Limb (tissue), 2 donors: Measurements from ENCODE around the gene PCYT2.
"Not testable (repeated sequence)": the region's sequence is repeated elsewhere in the genome, so short reads cannot be mapped to it uniquely, and the experiment has no call there.

Experiments
- DNase-seq, 2 donors: peaks; one replicate each; pipeline ENCODE4 v3.0.0-alpha.2; 2016; ENCODE audit errors: extremely low spot score in 2 of 2

The PCYT2 gene

DNA sequence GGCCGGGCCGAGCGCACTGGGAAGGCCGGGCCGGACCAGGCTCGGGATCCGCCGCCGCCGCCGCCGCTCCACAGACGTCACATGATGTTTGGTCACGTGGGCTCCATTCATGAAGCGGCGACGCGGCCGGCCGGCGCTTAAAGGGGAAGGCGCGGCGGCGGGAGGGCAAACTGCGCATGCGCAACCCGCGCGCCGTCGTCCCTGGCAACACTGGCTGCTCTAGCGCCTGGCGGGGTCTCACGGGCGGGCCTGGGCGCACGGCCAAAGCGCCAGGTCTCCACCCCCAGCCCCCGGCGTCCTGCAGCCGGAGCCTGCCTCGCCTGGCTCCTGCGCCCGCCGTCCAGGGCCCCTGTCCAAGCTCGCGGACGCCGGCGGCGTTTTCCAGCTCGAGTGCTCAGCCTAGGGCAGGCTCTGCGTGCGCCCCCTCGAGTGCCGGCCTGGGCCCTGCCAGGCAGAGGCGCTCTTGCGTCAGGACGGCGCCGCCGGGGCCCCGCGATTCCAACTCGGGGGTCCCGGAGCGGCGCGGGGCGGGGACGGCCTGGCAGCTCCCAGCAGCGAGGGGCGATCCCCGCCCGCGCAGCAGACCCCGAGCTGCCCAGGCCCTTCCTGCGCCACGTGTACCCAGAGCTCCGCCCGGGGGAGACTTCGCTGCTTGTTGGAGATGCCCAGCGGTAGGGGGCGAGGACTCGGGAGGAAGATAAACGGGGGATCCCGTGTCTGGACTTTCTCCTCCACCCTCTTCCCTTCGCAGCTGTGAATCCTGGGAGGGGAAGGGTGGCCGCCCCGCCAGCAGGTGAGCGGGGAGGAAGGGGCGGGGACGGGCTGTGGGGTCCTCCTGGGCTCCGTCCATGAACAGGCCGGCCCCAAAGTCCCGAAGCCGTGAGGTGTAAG is 16.7 kb upstream of the PCYT2 start, which contains the start of gene MAFG:
MAFG (minus strand) TSS at position 83 of the 891 bp plus-strand sequence. CDS start 4,550 bp downstream, outside the sequence.
- DNase-seq, result peak; percentile 95 to 98

DNA sequence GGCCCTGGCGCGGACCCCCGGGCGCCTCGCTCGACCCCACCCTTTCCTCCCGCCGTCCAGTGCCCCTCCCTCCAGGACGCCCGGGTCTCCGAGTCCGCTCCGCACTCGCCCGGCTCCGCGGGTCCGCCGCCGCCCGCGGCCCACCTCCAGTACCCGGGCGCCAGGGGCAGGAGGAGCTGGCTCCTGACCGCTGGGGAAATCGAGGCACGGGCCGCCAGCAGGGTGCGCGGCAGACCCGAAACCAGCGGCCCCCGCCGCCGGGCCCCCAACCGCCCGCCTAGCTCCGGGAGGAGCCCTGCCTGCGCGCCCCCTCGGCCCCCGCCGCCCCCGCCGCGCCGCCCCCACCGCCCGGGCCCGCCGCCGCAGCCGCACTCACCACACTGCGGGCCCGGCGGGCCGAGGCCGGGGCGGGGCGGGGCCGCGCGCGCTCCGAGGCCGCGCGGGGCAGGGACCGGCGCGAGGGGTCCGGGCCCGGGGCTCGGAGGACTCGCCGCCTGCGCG is 16.0 kb upstream of the PCYT2 start:
- DNase-seq, result no peak

DNA sequence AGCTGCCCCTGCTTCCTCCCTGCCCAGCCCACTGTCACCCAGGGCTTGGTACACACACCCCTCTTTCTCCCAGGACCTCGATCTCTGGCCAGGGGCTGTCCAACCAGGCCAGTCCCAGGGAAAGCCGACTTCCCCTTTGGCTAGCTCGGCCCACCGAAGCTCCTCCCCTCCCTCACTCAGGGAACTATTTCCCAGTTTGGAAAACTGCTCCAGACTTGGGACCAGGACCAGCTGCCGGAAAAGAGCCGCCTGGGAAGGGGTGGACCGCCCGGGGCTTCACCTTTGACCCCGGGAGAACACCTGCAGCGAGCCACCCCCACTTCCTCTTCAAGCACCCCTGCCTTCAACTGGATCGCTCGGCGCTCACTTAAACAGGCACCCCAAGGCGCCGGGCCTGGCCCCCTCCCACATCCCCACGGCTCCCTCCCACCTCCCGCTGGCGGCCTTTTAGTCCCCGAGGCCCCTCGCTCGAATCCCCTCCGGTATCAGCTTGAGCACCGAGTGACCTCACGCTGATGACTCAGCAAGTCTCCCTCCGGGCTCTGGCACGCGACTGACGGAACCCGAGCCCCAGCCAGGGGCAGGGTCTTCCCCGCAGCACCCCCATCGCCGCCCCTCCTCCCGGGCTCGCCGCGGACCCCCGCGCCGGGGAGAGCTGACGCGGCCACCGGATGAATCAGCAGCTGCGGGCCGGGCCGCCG is 15.4 kb upstream of the PCYT2 start:
- DNase-seq, result peak; percentile 56 to 69

DNA sequence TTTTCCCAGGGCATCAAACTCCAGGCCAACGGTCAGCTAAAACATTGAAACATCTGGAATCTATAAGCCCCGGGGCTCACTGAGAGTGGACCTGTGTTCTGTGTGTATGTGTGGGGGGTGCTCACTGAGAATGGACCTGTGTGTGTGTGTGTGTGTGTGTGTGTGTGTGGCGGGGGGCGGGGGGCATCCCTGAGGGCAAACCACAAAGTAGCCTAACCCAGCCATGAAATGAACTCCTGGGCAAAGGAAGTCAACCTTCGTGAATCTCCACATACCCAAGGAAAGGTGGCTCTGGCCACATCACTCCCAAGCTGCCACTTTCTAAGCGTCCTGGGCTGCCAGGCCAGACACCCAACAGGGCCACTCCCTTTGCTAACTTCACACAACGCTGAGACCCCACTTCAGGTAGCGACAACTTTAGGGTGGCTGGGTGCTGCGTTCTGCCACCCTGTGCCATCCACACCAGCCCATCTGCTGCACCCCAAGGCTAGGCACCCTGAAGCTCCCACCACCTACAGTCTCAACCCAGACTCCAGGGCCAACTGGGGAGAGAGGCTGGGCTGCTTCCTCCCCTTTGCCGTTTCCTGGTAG is 14.8 kb upstream of the PCYT2 start:
- DNase-seq, result no peak

DNA sequence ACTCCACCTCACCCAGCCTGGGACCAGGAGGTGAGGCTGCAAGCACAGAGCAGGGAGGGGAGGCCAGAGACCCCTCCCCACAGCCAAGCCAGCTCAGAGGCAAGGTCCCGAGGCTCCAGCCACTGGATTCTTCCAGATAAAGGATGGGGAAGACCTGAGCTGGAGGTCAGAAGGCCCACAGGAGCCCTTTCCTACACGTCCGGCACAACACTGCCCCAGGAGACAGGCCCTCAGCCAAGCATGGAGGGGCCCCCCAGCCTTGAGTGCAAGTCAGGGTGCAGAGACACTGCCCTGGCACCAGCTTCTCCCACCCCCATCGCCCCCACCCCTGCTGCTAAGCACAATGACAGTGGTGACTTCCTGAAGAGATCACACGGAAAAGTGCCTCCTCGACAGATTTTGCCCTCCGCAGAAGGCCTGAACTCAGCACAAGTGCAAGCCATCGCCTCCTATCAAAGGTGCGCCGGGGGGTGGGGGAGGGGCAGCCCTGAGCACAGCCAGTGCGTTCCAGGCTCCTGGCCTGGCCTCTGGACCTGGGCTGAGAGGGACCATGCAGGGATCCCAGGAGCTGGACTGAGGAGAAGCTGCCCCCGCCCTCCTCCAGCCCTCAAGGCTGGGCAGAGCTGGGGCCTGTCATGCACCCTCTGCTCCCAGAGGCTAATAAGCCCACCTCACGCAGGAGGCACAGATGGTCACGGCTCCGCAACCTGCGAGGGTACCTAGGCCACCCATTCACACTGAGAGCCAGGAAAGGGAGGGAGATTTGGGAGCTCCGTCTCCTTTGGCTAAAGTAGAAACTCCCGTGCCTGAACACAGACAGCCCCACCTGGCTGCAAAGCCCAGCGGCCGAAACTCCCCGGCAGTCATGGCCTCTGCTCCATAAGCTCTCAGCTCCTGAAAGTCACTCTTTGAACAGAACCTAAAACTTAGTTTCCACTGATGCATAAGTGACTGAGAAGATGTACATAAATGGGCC is 13.6 kb upstream of the PCYT2 start:
- DNase-seq, result no peak

DNA sequence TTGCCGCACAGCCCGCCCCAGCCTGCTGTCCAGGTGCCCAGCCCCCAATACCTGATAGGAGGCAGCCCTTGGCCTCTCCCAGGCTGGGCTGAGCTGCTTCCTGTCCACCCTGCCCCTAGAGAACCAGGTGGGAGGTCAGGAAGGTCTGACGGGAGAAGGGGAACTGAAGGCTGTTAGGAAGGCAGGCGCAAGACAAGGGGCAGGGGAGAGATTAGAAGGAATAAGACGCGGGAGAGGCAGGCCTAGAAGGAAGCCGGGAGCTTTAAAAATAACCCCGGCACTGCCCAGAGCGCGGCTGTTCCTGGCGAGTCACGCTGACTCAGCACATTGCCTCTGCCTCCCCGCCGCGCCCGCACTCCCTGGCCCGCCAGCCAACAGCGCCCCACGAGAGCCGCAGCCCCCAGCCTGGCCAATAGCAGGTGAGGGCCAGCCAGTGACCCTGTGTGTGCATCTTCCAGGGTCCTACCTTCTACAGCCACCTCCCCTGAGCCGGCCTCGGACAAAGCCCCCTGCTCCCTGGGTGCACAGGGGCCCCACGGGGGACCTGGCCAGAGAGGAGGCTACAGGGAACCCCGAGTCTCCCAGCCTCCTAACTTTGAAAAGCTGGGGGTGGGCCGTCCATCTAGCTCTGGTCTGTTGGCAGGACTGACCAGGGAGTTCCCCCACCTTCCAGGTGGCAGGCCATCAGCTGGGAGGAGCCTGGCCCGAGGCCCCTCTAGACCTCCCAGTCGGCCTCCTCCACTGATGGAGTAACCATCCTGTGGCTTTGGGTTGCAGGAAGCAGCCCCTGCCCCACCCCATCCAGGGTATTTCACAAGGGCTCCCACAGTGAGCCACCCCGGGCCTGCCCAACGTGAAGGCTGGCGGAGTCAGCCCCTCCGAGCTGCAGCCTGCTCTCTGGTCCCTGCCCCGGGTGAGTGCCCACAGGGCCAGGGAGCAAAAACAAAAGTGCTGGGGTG is 12.4 kb upstream of the PCYT2 start:
- DNase-seq, result peak; percentile 30 to 54

DNA sequence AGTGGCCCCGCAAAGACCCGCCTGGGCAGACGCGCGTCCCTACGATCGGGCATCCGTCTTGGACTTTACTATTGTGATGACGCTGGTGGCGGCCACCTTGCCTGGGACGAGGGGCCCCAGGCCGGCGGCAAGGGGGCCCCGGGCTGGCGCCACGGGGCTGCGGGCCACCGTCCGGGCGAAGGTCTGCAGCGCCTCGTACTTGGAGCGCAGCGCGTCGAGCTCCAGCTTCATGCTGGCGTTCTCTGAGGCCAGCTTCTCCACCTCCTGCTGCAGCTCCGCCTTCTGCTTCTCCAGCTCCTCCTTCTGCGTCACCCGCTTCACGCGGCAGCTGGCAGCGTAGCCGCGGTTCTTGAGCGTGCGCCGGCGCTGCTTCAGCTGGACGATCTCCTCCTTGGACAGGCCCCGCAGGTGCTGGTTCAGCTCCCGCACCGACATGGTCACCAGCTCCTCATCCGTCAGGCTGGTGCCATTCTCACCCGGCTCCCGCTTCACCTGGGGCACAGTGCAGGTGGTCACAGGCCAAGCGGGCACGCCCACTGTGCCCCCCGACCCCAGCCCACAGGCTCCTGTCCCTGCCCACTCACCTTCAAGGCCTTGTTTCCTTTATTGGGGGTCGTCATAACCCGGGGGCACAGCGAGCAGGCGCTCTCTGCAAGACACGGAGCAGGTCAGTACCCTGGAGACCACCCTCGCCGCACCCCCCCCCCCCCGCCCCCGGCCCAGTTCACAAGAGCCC is 11.5 kb upstream of the PCYT2 start:
- no peak for DNase-seq

DNA sequence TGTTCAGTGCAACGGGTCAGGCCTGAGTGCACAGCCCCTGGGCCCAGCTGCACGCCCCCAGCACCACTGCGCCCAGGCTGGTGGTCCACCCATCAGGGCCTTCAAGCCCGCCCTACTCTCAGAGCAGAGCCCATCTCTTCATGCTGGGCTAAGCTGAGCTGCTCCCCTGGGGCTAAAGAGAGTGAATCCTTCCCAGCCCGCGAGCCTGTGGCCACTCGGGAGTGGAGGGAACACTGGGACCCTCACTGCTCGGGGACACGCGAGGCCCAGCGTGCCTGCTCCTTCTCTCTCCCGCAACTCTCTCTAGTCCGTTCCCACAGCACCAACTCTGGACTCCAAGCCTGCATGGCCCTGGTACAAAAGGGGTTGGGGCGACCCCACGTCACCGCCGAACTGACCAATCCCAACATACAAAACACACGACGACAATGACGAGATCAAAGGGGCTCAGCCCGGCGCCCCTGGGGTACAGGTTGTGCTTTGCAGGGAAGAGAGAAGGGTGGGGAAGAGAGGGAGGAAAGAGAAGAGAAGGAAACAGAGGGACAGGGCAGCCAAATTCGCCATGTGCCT is 10.9 kb upstream of the PCYT2 start:
- no peak for DNase-seq

DNA sequence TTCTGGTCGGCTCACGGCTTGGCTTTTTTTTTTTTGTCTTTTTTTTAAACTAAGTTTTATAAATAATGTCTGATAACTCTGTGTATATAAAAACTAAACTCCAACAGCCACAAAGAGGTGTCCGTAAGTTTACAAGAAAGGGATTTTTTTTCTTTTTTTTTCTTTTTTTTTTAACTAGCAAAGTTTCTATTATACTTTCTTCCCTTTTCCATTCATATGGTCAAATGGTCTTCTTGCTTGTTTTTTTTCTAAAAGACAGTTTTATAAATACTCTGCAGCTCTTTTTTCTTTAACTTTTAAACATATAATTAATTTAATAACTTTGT is 10.3 kb upstream of the PCYT2 start:
- DNase-seq, result no peak

DNA sequence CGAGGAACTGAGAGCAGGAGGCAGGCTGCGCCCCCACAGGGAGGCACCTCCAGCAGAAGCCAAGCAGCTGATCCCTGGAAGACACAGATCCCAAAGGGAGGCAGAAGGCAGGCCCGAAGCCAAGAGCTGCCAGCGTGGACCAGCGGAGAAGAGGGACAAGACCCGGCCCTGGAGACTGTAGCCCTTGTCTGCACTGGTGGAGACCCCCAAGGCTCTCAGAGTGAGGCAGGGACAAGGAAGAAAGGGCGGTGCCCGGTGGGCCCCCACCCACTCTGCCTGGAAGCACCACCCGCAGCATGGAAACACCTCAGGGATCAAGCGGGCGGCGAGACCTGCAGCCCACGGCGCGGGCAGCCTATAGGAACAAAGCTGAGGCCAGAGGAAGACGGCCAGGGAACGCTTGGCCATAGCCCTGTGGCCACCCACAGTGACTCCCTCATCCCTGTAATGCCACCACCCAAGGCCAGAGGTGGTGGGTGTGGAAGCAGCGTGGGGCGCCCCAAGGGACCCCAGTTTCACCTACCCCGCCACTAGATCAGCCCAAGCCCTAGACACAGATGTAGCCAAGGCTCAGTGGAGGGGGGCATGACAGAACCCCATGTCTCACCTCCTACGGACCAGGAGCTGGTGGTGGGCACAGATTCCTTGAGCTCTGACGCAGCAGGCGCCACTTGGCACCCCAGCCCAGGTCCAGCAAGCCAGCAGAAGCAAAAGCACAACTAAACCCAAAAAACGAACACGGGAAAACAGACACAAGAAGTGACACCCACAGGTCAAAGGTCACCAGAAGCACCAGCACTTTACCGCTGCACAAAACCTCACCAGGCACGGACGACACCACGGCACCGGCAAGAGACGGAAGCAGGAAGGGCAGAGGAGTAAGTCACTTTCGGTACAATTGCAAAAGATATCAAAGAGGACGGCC is 9.7 kb upstream of the PCYT2 start:
- no peak for DNase-seq

DNA sequence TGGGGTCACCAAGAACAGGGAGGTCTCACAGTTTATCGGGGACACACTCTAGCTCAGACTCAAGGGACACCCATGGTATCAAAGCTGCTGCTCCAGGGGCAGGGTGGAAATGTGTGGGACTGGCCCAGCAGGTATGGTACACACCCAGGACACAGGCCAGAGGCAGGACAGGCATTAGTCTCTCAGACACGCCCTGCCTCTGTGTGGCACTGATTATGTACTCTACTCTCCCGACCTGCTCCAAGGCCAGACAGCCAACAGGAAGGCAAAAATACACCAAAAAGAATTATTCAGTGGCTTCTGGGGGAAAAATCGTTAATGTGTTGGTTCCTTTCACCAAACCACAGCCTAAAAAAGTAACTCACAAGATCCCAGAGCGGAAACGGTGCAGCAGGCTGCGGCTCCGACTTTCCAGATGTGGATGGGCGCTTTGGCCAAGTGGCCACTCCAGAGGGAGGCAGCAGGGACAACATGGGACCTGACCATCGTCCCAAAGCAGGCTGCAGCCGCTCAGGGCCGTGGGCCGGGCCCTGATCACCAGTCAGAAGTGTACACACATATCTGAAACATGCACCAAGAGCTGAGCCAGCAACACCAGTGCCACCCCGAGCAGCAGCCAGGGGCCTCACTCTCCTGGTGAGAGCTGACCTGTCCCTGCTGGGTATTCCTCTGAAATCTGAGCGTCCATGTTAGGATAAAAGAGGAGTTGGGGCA is 7.8 kb upstream of the PCYT2 start:
- no peak for DNase-seq

DNA sequence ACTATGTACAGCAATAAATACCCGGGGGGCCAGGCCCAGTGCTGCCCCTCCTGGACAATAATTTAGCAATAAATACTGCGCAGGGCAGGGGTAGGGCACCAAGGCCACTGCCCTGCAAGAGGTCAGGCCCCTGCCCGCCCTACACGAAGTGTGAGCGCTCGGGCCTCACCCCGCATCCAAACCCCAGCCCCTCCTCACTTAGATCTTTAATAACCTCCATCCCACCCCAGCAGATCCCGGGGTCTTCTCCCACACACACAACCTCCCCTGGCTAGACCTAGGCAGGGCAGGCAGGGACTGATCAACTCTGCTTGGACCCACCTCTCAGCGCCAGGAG is 7.1 kb upstream of the PCYT2 start:
- not testable (repeated sequence) for DNase-seq

DNA sequence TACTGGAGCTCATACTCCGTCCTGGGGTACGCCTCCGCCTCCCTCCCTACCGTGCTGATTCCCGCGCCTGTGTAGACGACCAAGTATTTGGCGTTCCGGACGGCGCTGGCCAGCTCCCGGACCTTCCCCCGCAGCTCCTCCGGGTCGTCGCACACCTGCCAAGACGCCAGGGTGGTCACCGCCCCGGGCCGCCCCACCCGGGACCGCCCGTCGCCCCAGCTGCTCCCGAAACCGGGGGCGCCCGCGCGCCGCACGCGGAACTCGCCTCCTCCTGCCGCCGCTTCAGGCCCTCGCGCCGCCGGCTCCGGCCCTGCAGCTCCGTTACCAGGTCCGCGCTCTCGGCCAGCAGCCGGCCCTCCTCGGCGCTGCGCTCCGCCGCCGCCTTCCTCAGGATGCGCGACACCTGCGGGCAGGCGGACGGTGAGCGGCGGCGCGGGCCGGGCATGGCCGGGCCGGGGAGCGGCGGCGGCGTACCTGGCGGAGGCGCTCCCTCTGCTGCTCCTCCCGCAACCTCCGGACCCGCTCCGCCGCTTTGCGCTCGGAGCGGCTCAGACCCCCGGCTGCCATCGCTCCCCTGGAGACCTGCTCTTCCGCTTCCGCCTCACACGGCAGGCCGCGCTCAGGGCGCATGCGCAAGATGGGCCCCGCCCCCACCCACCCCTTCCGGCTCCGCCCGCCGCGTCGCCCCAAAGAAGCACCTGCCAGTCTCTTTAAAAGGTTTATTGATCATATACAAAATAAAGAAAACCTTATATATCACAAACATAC is 6.5 kb upstream of the PCYT2 start, which contains the start of gene SIRT7:
SIRT7 (minus strand) TSS at position 612 of the 768 bp plus-strand sequence; CDS start at position 567, 45 bp downstream.
- DNase-seq, result peak; percentile 84 to 94

DNA sequence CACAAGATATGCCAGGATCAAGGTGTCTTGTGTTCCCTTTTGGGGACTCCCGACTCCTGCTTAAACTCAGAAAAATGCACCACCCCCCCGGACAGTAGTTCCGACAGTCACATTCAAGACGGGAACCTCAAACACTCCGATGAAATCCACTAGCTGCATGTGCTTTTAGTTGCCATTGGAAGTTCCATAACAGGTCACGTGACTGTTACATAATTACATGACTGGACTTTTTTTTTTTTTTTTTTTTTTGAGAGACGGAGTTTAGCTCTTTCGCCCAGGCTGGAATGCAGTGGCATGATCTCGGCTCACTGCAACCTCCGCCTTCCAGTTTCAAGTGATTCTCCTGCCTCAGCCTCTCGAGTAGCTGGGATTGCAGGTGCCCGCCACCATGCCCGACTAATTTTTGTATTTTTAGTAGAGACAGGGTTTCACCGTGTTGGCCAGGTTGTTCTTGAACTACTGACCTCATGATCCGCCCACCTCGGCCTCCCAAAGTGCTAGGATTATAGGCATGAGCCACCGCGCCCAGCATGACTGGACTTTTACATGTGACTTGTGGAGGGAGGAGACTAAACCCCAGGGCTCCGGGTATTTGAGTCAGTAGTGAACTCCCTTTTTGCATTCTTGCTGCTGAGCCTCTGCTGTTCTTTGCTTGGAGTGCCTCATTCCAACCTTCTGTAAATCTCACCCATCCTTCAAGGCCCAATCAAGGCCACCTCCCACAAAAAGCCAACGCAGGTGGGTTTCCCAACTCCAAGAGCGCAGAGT is 5.2 kb upstream of the PCYT2 start:
- no peak for DNase-seq

DNA sequence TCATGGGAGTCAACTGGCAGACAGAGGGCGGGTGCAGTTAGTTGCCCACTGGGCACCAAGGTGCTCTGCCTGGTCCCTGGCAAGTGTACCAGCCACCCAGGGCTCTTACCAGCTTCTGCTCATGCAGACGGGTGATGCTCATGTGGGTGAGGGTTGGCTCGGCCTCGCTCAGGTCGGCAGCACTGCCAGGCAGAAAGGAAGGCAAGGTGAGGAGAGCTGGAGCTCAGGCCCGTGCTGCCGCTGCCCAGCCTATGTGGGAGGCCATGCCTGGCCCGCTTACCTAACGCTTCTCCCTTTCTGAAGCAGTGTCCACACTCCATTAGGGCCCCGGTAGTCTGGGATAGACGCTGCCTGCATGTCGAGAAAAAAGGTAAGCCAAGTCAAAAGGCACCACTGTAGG is 4.1 kb upstream of the PCYT2 start:
- no peak for DNase-seq
